IMR-90 (cell line): Measurements from ENCODE around the gene LAPTM5. TPM values are rescaled to one million over a fixed set of nuclear protein-coding genes. Genes with fewer than 3 reads are reported as not detected.

Experiments
- ATAC-seq: fragments of 200-7000 bp; cut with Tn5 transposase; 2 replicates; pipeline ENCODE4 v1.9.1; 2020; ENCODE audit warnings: low read depth, mild to moderate bottlenecking, moderate library complexity
- BruUV-seq: library from RNA; stranded (reverse); fragments of 400-500 nt; replicated peaks from 2 replicates; lab custom pipeline; 2021; lab: Mats Ljungman, UMichigan
- CTCF ChIA-PET: fragments of 300-600 bp; formaldehyde crosslinking; extraction: SDS; loops from one replicate; lab custom pipeline; 2021; ENCODE audit warnings: antibody characterized with exemption; lab: Yijun Ruan, JAX
- POLR2A ChIA-PET: fragments of 300-600 bp; sonication (Branson Sonifier 250); formaldehyde crosslinking; loops from one replicate; lab custom pipeline; 2022; ENCODE audit warnings: antibody characterized with exemption; ENCODE audit not compliant: unreplicated experiment; lab: Charles Lee
- DNase-seq: peaks from one replicate; pipeline ENCODE4 v3.0.0; 2013
- H2AFZ ChIP-seq: replicated peaks from 2 replicates; pipeline ENCODE3; 2013; ENCODE audit warnings: low read length, mild to moderate bottlenecking; ENCODE audit not compliant: poor library complexity
- H2AK5ac ChIP-seq: 2 replicates; pipeline ENCODE4 v1.6.1; 2013; ENCODE audit warnings: low read depth, low read length, inconsistent platforms
- H2AK9ac ChIP-seq: replicated peaks from 2 replicates; pipeline ENCODE3; 2013; ENCODE audit warnings: mild to moderate bottlenecking, low read depth, low read length, moderate library complexity; ENCODE audit not compliant: poor library complexity
- H2BK120ac ChIP-seq: 2 replicates; pipeline ENCODE4 v1.6.1; 2013; ENCODE audit warnings: low read depth, low read length, inconsistent platforms
- H2BK15ac ChIP-seq: 3 replicates; pipeline ENCODE4 v1.6.1; 2013; ENCODE audit warnings: low read depth, low read length, inconsistent platforms
- H2BK20ac ChIP-seq: 2 replicates; pipeline ENCODE4 v1.6.1; 2013; ENCODE audit warnings: low read depth, mild to moderate bottlenecking, inconsistent platforms, low read length, moderate library complexity
- H2BK5ac ChIP-seq: 2 replicates; pipeline ENCODE4 v1.6.1; 2013; ENCODE audit warnings: mild to moderate bottlenecking, low read depth, low read length, inconsistent platforms; ENCODE audit not compliant: poor library complexity, severe bottlenecking
- H3K14ac ChIP-seq: replicated peaks from 2 replicates; pipeline ENCODE4 v1.6.1; 2013; ENCODE audit warnings: low read depth, low read length, inconsistent platforms
- H3K18ac ChIP-seq: 2 replicates; pipeline ENCODE4 v1.6.1; 2013; ENCODE audit warnings: low read depth, low read length, control low read depth
- H3K23ac ChIP-seq: 2 replicates; pipeline ENCODE4 v1.6.1; 2013; ENCODE audit warnings: low read depth, low read length, inconsistent platforms
- H3K27ac ChIP-seq: 2 replicates; pipeline ENCODE4 v1.5.1; 2013; ENCODE audit warnings: mild to moderate bottlenecking, control low read depth, low read length; ENCODE audit not compliant: insufficient read depth
- H3K27me3 ChIP-seq: 2 replicates; pipeline ENCODE4 v1.6.1; 2013; ENCODE audit warnings: low read length; ENCODE audit not compliant: control insufficient read depth, insufficient read depth
- H3K36me3 ChIP-seq: 2 replicates; pipeline ENCODE4 v1.6.1; 2013; ENCODE audit warnings: low read length, mixed read lengths; ENCODE audit not compliant: control insufficient read depth, insufficient read depth
- H3K4ac ChIP-seq: 2 replicates; pipeline ENCODE4 v1.6.1; 2013; ENCODE audit warnings: low read depth, low read length, inconsistent platforms
- H3K4me1 ChIP-seq: 2 replicates; pipeline ENCODE4 v1.6.1; 2013; ENCODE audit warnings: low read length, mixed read lengths; ENCODE audit not compliant: control insufficient read depth, insufficient read depth
- H3K4me2 ChIP-seq: 2 replicates; pipeline ENCODE4 v1.6.1; 2013; ENCODE audit warnings: low read depth, mild to moderate bottlenecking, control low read depth, low read length, moderate library complexity
- H3K4me3 ChIP-seq: 2 replicates; pipeline ENCODE4 v1.5.1; 2013; ENCODE audit warnings: low read depth, mild to moderate bottlenecking, control low read depth, low read length, moderate library complexity; ENCODE audit not compliant: insufficient read depth
- H3K56ac ChIP-seq: 2 replicates; pipeline ENCODE4 v1.6.1; 2013; ENCODE audit warnings: low read length, inconsistent platforms; ENCODE audit not compliant: insufficient read depth; ENCODE audit errors: extremely low read depth
- H3K79me1 ChIP-seq, 2 experiments: 2 replicates each; pipeline ENCODE4 v1.6.1; 2013; ENCODE audit warnings: low read length in 2 of 2, inconsistent platforms in 1 of 2, low read depth in 1 of 2
- H3K9ac ChIP-seq: 2 replicates; pipeline ENCODE4 v1.6.1; 2013; ENCODE audit warnings: low read depth, low read length, control low read depth
- H3K9me1 ChIP-seq: 2 replicates; pipeline ENCODE4 v1.6.1; 2013; ENCODE audit warnings: low read length, inconsistent platforms; ENCODE audit not compliant: insufficient read depth
- H3K9me3 ChIP-seq: 2 replicates; pipeline ENCODE4 v1.6.1; 2013; ENCODE audit warnings: low read length; ENCODE audit not compliant: control insufficient read depth, insufficient read depth
- H4K20me1 ChIP-seq: 2 replicates; pipeline ENCODE4 v1.6.1; 2013; ENCODE audit warnings: low read length, inconsistent platforms; ENCODE audit not compliant: insufficient read depth
- H4K5ac ChIP-seq: 2 replicates; pipeline ENCODE4 v1.6.1; 2013; ENCODE audit warnings: mild to moderate bottlenecking, low read depth, low read length, control low read depth
- H4K8ac ChIP-seq, 2 experiments: 2 replicates each; pipeline ENCODE4 v1.6.1; 2013; ENCODE audit warnings: low read depth in 2 of 2, low read length in 2 of 2, control low read depth in 1 of 2, inconsistent platforms in 1 of 2
- H4K91ac ChIP-seq: 2 replicates; pipeline ENCODE4 v1.6.1; 2013; ENCODE audit warnings: low read depth, low read length, inconsistent platforms; ENCODE audit not compliant: insufficient read depth
- BHLHE40 ChIP-seq: fragments of 150-350 bp; IDR thresholded peaks from 2 replicates; pipeline ENCODE4 v1.6.1; 2016; ENCODE audit warnings: mild to moderate bottlenecking, low read depth, low read length
- CEBPB ChIP-seq: IDR thresholded peaks from 2 replicates; pipeline ENCODE4 v1.6.1; 2012; ENCODE audit warnings: low read depth, low read length, improper control_type of control experiment
- MXI1 ChIP-seq: IDR thresholded peaks from 2 replicates; pipeline ENCODE4 v1.6.1; 2012; ENCODE audit warnings: low read depth, mild to moderate bottlenecking, low read length, moderate library complexity, borderline replicate concordance
- NFE2L2 ChIP-seq: fragments of 150-350 bp; IDR thresholded peaks from 2 replicates; pipeline ENCODE4 v1.6.1; 2016; ENCODE audit warnings: low read depth, mild to moderate bottlenecking, low read length
- RAD21 ChIP-seq: IDR thresholded peaks from 2 replicates; pipeline ENCODE4 v1.6.1; 2012; ENCODE audit warnings: low read length, improper control_type of control experiment
- SMC3 ChIP-seq: fragments of 150-350 bp; IDR thresholded peaks from 2 replicates; pipeline ENCODE4 v1.6.1; 2016; ENCODE audit warnings: low read depth, mild to moderate bottlenecking, antibody characterized with exemption, low read length, moderate library complexity
- WGBS, 2 experiments: methylation state at CpG; one replicate each; pipeline versions ENCODE4 v1.1.5 to v1.1.7; 2013; ENCODE audit warnings: missing lambda C conversion rate in 2 of 2; ENCODE audit not compliant: insufficient read length in 1 of 2; ENCODE audit errors: extremely low coverage in 2 of 2; 5-methylcytosine and 5-hydroxymethylcytosine counted together
- dilution Hi-C: fragments of 300-500 bp; cut with HindIII; formaldehyde crosslinking; loops from one replicate; pipeline ENCODE4 v1.14.3; 2018; ENCODE audit warnings: low sequenced_read_pairs; ENCODE audit not compliant: unreplicated experiment
- in situ Hi-C: fragments of 300-500 bp; cut with MboI; formaldehyde crosslinking; loops from 3 replicates; pipeline ENCODE4 v1.14.3; 2019; ENCODE audit warnings: low sequenced_read_pairs, inconsistent platforms, mixed read lengths
- intact Hi-C: fragments of 100-400 bp; cut with micrococcal nuclease; formaldehyde crosslinking; loops from 2 replicates; pipeline ENCODE4 v1.10.0; 2022
- polyA plus RNA-seq, 3 experiments: library from polyadenylated mRNA; depleted of rRNA; stranded (reverse); fragments of >200 nt; gene quantifications; 2 replicates each; pipeline ENCODE4 v1.2.3, GENCODE V29; 2012; ENCODE audit warnings: low replicate concordance in 1 of 3
- total RNA-seq: library from RNA; depleted of rRNA; stranded (reverse); fragments of >200 nt; gene quantifications from 2 replicates; pipeline ENCODE4 v1.2.3, GENCODE V29; 2012
- TF ChIP-seq, protein P1 (sequence below): conservative IDR thresholded peaks from 2 replicates; pipeline ENCODE4 v1.5.1; 2012; ENCODE audit warnings: mild to moderate bottlenecking, low read depth, low read length, improper control_type of control experiment
- TF ChIP-seq, protein P2 (sequence below): fragments of 150-350 bp; IDR thresholded peaks from 2 replicates; pipeline ENCODE4 v1.6.1; 2017; ENCODE audit warnings: mild to moderate bottlenecking, antibody characterized with exemption, low read length, low read depth

The LAPTM5 gene
- total and polyA plus RNA-seq, 2 of the 4 experiments (the other 2 are of a cell fraction) = 0.09 TPM; not detected in 1

DNA sequence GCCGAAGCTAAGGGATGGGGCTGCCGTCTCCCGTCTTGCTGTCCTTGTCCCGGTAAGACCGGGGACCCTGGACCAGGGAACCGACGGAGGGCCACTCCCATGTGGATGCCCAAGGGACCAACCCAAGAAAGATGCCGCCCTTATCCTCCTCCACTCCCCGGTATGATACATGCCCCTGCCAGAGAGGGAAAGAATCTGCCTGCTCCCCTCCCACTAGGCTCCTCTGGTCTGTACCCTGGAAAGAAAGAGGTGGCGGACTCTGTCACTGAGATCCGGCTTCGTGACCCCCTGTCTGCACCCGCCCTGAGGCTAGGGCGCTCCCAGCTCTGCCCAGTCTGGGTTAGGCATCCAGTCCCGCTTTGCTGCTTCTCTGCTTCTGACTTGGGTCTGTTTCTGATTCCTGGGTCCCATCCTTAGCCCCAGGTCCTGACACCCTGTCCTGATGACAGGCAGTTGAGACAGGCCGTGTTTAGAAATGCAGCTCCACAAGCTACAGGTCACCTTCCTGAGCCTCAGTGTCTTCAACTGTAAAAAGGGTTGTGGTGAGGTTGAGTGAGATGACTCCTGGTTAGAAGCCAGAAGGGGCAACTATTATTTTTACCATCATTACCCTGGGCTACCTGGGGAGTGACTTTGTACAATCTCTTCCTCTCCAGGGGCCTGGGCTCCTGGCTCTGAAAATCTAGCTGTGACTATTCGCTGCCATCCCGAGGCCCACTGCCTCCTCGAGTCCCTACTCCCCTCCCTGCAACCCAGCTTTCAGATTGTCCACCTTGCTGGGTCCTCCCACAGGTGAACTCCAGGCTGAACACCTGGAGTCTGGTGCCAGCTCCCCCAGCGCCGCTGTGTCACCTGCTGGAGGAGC, 37.9 kb downstream of the LAPTM5 start:
- CTCF ChIA-PET = interaction anchor here (0.6 to 2.8 kb wide), 7 partner anchors 8 to 223 kb away, joined by 3 to 44 read pairs (median 4); no protein-coding TSS in a partner anchor
- Histone ChIP-seq H4K91ac (no peak overlapping the region), H3K4me2 (peak overlapping the region; percentile 76), H3K9me1 (0 out of 2 replicates have a peak, but pooled peaks cover 2% of the 10 kb centered on the region), H2BK5ac (no peak overlapping the region), H3K4me1 (peaks cover 4% of the 10 kb centered on the region; the same call in 1 of the 2 replicates), H3K79me1 (peaks cover 0 to 6% of the 10 kb centered on the region in 2 experiments; a peak in 1 of 4 replicates), H2AFZ (peak overlapping the region; percentile 94), H2BK120ac (no peak overlapping the region; the same call in 1 of the 2 replicates), H2BK20ac (no peak overlapping the region), H4K8ac (no peak overlapping the region), H3K9me3 (no peaks in the 10 kb centered on the region; the same call in 1 of the 2 replicates), H4K20me1 (peaks cover 6% of the 10 kb centered on the region), H3K4ac (peak overlapping the region; percentile 50), H3K27ac (no peak overlapping the region), H3K9ac (peak overlapping the region; percentile 15), H3K23ac (0 out of 2 replicates have a peak overlapping the region, but pooled peaks have one; percentile 64), H3K14ac (peak overlapping the region; percentile 55; the same call in 1 of the 2 replicates), H2AK5ac (0 out of 2 replicates have a peak overlapping the region, but pooled peaks have one; percentile 64), H2AK9ac (peak overlapping the region; percentile 98), H4K5ac (no peak overlapping the region), H3K36me3 (no peaks in the 10 kb centered on the region), H3K56ac (no peak overlapping the region), H2BK15ac (no peak overlapping the region), H3K27me3 (no peaks in the 10 kb centered on the region), H3K18ac (no peak overlapping the region), H3K4me3 (no peak overlapping the region)
- dilution Hi-C loops (no loop called here), intact Hi-C loops (loop anchor here (1.0 kb wide), 2 partner anchors 60 to 192 kb away; no protein-coding TSS in a partner anchor), in situ Hi-C loops (loop anchor here (5.0 to 10.0 kb wide), 2 partner anchors 43 to 1485 kb away; partner anchors contain the start of genes MECR and PTPRU)
- DNase-seq (peak; percentile 50), ATAC-seq (no peak; the same call in 1 of the 2 replicates)
- TF ChIP-seq, protein P1, sequence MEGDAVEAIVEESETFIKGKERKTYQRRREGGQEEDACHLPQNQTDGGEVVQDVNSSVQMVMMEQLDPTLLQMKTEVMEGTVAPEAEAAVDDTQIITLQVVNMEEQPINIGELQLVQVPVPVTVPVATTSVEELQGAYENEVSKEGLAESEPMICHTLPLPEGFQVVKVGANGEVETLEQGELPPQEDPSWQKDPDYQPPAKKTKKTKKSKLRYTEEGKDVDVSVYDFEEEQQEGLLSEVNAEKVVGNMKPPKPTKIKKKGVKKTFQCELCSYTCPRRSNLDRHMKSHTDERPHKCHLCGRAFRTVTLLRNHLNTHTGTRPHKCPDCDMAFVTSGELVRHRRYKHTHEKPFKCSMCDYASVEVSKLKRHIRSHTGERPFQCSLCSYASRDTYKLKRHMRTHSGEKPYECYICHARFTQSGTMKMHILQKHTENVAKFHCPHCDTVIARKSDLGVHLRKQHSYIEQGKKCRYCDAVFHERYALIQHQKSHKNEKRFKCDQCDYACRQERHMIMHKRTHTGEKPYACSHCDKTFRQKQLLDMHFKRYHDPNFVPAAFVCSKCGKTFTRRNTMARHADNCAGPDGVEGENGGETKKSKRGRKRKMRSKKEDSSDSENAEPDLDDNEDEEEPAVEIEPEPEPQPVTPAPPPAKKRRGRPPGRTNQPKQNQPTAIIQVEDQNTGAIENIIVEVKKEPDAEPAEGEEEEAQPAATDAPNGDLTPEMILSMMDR = no peak; the same call in 1 of the 2 replicates
- TF ChIP-seq BHLHE40 = no peak
- TF ChIP-seq SMC3 = no peak
- no peak; the same call in none of the 2 replicates for TF ChIP-seq RAD21
- no peak for TF ChIP-seq MXI1
- TF ChIP-seq, protein P2, sequence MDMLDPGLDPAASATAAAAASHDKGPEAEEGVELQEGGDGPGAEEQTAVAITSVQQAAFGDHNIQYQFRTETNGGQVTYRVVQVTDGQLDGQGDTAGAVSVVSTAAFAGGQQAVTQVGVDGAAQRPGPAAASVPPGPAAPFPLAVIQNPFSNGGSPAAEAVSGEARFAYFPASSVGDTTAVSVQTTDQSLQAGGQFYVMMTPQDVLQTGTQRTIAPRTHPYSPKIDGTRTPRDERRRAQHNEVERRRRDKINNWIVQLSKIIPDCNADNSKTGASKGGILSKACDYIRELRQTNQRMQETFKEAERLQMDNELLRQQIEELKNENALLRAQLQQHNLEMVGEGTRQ = no peak
- no peak for TF ChIP-seq CEBPB
- no peak for TF ChIP-seq NFE2L2
- 50% methylated on average over 7 of the region's 21 CpGs; no CpG with 5 or more reads in 1 of the 2 experiments for WGBS, 2 experiments
- POLR2A ChIA-PET = interaction anchor here (1.5 kb wide), 1 partner anchor 60 kb away, joined by 4 read pairs; no protein-coding TSS in a partner anchor
- no TSS peak for BruUV-seq
